ENCODE results near the gene CSAD.
"Not testable (repeated sequence)": the region's sequence is repeated elsewhere in the genome, so short reads cannot be mapped to it uniquely, and the experiment has no call there.

CSAD gene

DNA sequence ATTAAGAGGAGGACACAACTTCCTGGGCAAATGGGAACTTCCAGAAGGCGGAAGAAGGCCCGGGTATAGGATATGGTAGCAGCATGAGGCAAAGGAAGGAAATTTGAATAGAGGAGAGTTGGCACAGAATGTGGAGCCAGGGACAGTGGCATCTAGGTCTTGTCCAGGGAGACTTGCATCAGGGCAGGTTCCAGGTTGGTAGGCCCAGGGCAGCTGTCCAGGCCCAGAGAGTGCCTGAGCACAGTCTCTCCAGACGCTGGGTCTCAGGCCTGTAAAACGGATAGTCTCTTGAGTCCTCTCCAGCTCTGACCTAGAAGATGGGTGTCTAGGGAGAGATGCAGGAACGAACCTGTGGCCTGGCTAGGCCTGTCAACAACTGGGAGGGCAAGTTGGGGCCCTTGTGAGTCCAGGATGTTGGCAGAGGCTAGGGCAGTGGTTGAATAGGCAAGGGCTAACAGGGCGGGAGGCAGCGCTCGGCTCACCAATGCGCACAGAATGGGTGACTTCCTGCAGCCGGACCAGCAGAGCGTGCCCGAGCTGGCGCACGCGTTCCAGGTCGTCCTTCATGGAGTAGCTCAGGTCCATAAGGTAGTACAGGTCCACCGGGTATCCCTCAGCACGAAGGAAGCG, 16.4 kb upstream of the CSAD start:
- DNase-seq, result no peak

- no peak for DNase-seq
Observed at GRCh38 chr12:53196486-53196885, 15.8 kb upstream of the CSAD start.

- DNase-seq, result no peak
Observed at GRCh38 chr12:53195516-53196420, 15.0 kb upstream of the CSAD start.

DNA sequence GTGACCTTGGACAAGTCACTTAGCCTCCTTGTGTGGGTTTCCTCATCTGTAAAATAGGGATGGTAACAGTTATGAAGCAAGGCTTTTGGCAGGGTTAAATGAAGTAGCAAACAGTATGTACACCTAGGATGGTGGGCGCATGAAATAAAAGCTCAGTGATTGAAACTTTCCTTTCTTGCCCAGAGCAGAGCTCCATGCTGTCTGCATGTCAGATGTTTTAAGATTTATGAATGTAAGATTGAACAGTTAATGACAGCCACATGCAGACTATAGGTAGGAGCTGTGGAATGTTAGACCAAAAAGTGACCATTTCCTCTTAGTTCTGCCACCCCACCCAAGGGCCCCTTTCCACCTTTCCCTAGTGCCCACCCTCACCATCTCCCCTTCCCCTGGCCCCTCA, 14.2 kb upstream of the CSAD start:
- no peak for DNase-seq

DNA sequence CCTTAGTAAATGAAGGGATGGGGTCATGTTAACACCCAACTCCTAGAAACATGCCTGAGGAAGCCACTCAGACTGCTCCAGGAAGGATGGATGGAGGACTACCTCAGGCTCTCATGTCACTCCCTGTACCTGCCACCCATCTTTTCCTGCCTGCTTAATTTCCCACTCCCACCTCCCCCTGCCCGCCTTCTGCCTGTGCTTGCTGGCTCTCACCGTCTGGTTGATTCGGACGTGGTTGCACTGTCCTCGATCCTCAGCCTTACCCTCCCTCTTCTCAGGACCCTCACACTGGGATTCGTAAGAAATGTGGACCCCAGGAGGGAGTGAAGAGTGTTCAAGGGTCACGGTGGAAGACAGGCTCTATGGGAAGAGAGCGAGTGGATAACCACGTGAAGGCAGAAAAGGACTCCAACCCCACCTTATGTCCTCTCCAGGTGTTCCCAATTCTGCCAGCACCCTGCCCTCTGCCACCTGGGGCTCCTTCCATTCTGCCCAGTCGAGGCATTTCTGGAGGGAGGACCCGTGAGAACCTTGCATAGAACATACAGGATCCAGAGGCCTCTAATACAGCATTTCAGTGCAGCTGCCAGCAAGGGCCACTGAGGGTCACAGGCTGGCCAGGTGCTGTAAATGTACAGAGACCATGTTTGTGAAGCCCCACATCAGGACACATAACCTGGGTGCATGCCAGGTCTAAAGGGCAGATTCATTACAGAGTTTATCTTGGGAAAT, 13.4 kb upstream of the CSAD start:
- DNase-seq, result no peak

GRCh38 chr12:53193040-53193439, 12.3 kb upstream of the CSAD start:
- DNase-seq, result no peak

DNA sequence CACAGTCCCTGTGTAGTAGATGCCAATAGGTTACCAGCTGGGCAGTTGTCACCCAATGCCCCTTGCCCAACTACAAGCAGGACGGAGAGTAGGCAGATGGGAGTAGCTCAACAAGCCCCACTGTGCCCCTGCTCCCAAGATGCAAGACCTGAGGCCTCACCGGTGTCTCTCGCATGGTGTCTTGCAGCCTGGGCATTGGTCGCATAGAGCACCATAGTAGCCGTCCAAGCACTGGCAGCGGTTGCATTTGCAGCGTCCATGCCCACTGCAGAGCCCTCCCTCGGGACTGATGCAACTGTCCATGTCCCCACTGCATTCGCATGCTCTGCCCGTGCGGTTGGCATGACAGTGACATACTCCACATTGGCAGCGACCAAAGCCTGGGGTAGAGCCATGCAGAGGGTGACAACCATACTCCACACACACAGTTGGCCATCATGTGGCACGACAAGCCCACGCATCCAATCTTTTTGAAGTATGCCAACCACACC, 11.9 kb upstream of the CSAD start:
- no peak for DNase-seq

DNA sequence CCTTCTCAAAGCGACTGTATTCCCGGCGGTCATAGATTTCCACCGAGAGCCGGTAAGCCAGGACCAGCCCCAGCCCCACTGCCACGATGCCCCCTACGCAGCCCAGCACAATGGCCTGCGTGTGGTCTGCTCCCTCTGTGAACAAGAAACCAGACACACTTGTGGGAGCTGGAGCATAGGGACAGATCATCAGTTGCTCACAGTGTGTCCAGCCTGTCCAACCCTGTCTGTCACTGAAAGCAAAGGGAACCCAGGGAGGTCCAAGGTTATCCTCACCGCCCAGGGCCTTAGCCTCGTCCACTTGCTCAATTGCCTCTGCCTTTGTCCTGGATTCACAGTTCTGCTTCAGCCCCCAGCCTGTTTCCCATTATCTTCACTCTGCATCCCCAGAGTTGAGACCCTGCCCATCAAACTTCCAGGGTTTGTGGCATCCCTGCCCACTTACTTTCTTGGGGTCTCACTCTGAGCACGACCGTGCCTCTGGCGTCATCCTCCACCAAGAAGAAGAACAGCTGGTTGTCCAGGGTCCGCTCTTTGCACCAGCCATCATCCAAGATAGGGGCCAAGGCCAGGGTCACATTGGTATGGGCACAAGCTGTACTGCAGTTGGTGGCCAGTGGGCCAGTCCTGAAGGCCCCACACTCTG, 11.3 kb upstream of the CSAD start:
- DNase-seq, result no peak

GRCh38 chr12:53191096-53191884, 10.6 kb upstream of the CSAD start:
- DNase-seq, result no peak

GRCh38 chr12:53190108-53190729, 9.5 kb upstream of the CSAD start:
- peak; percentile 52 to 56 for DNase-seq

DNA sequence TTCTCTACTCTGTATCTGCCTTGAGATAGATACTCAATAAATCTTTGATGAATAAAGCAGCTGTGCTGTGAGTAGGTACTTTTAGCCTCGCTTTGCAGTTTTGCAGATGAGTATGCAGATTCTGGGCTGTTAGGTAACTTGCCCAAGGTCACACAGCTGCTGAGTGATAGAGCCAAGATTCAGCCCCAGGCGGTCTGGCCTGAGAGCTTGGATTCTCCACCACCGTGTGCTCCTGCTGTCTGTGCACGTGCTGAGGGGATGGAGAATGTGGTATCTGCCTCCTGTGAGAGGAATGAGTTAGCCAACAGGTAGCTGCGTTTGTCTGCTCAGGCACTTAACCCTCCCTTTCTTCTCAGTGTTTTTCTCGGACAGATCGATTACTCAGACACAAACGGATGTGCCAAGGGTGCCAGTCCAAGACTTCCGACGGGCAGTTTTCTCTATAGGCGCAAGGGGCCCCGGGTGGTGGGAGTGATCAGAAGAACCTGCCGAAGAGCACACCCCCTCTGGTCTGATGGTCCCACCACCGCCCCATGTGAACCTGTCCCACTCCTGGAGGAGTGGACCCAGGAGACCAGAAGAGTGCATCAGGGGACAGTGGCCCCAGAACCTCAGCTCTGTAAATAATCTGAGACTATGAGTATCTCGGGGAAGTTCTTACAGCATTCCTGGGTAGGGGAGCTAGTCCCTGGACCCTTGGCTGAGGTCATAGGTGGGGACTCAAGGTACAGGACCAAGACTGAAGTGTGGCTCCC, 6.6 kb upstream of the CSAD start:
- no peak for DNase-seq

GRCh38 chr12:53186745-53187144, 6.0 kb upstream of the CSAD start:
- DNase-seq, result no peak

- no peak for DNase-seq
Observed at GRCh38 chr12:53185582-53186153, 4.9 kb upstream of the CSAD start.

DNA sequence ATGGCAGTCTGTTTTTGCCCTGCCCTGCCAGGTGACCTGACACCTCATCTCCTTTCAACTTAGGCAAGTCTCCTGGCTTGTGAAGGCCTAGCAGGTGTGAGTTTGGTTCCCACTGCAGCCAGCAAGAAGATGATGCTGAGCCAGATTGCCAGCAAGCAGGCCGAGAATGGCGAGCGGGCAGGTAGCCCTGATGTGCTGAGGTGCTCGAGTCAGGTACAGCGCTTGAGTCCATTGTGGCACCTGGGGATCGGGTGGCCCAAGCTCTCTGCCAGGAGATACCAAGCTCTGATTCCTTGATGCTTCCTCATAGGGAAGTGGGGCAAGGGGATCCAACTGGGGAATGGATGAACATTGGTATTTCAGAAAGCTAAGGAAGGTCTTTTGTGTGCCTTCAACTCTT, 4.1 kb upstream of the CSAD start:
- no peak for DNase-seq

- DNase-seq, result no peak
Observed at GRCh38 chr12:53182903-53183302, 2.2 kb upstream of the CSAD start.

GRCh38 chr12:53181935-53182334, 1.2 kb upstream of the CSAD start:
- no peak for DNase-seq

- DNase-seq, result no peak
Observed at GRCh38 chr12:53180931-53181645, 363 bp upstream of the CSAD start.

- DNase-seq, result no peak
Observed at GRCh38 chr12:53179687-53180219, 972 bp downstream of the CSAD start.

GRCh38 chr12:53178803-53179202, 1.9 kb downstream of the CSAD start:
- DNase-seq, result not testable (repeated sequence)

DNA sequence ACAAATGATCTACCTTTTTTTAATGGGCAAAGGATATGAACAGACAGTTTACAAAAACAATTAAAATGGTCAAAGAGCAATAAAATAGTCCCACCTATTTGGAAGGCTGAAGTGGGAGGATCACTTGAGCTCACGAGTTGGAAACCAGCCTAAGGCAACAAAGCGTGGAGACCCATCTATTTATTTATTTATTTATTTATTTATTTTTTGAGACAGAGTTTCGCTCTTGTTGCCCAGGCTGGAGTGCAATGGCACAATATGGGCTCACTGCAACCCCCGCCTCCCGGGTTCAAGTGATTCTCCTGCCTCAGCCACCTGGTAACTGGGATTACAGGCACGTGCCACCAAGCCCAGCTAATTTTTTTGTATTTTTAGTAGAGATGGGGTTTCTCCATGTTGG, 3.3 kb downstream of the CSAD start:
- DNase-seq, result not testable (repeated sequence)
